ENCODE measurements around the gene RHOJ. TPM values are rescaled to one million over a fixed set of nuclear protein-coding genes. Genes with fewer than 3 reads are reported as not detected.
"Not testable (repeated sequence)": the region's sequence is repeated elsewhere in the genome, so short reads cannot be mapped to it uniquely, and the experiment has no call there.

RHOJ gene
- polyA plus RNA-seq, 3 donors: 19.9 to 21.0 (median 20.0) TPM

DNA sequence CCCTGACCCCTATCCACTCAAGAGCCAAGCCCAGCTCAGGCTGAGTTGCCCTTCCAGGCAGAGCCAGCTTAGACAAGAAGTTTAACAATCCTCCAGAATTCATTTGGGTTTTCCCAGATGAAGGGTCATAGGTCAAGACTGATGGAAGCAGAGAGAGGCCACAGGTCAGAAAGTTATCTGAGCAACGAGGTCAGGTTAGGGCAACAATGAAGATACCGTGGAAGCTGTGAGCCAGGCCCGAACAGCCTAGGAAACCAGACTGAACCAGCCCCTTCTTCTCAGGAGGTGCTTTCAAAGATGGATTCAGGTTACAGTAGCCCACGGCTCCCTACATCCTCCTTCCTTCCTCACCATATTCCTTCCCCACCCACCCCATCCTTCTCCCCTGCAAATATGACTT, 53.1 kb downstream of the RHOJ start:
- no peak for DNase-seq

DNA sequence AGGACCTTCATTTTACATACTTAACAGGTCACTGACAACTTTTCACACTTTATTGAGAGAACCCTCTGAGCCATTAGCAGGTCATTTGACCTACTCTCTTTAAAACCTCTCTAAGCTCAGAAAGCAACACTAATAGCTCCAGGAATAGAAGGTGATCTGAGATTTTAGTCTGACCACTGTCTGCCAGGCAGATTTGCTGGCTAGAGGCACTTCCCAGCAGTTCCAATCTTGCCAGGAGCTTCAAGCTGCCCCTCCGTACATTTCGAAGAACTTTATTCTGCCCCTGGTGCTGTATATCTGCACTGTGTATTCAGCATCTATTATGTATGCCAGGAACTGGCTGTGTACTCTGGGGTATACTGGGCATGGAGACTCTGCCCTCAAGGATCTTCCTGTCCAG, 58.2 kb downstream of the RHOJ start:
- no peak for DNase-seq

- no peak for DNase-seq
Measured at GRCh38 chr14:63266106-63266505, 61.9 kb downstream of the RHOJ start.

DNA sequence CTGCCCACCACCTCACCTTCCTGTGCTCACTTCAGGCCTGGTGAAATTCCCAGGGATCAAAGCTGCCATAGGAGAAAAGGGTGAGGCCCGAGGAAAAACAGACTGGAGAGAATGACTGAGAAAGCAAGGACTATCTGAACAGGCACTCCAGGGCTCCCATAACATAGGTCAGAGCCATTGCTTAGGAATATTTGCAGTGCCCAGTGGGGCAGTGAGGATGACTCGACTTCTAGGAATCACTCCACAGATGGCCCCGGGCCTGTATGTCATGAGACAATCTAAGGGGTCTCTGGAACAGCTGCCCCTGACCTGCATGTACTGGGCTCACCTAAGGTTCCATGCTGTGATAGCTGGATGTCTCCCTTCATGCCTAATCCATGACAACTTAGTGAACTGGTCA, 62.9 kb downstream of the RHOJ start:
- no peak for DNase-seq

DNA sequence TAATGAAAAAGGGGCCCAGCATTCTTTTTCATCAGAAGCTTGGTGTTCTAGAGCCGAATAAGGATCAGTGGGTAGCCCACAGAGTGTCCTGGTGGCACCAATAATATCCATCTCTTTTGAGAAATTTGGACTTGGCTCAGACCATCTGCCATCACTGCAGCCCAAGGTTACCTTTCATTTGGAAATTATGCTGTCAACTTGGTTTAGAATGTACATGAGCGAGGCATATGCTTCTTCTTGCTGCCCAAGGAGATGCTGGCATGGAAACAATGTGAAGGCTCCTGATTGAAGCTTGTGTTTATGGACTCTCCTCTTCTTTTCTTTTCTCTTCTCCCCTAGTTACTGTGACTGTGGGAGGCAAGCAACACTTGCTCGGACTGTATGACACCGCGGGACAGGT, 64.5 kb downstream of the RHOJ start:
- DNase-seq: no peak

GRCh38 chr14:63269561-63270225, 65.5 kb downstream of the RHOJ start:
- DNase-seq: no peak

GRCh38 chr14:63273129-63273528, 68.9 kb downstream of the RHOJ start:
- DNase-seq: no peak

DNA sequence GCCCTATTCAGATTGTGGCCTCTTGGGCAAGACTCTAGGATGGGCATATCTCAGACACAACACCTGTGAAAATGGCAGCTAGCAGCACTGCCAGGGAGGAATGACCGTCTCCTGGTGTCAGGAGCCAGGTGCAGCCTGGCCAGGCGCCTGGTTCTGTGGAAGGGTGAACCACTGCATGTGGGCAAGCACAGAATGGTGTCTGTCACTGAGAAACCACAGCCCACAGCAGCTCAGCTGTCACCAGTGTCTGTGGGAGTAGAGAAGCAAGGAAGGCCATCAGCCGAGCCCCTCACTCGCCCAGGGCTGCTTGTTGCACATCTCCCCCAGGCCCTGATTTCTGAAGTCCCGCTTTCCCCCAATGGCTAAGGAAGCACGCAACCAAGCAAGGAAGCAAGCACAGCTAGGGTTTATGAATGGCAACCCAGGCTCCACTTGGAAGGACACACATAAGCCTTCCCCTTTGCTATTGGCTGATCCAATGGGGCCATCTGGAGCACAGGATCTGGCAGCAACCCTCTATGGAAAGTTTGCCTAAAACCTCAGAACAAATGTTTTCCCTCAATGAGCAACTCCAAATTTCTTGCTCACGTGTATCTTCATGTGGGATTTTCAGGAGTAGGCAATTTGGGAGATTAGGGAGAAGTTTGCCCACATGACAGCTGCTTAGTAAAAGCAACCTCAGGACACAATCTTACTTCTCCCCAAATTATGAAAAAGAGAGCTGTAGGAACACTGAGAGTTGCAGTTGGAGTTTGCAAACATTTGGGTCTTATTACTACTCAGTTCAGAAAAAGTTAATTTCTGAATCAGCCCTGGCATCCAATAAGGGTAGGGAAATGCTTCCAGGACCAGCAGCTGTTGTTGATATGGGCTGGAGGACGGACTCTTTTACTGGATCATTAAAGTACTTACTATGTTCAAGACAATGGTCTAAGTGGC, 69.7 kb downstream of the RHOJ start:
- DNase-seq: no peak

DNA sequence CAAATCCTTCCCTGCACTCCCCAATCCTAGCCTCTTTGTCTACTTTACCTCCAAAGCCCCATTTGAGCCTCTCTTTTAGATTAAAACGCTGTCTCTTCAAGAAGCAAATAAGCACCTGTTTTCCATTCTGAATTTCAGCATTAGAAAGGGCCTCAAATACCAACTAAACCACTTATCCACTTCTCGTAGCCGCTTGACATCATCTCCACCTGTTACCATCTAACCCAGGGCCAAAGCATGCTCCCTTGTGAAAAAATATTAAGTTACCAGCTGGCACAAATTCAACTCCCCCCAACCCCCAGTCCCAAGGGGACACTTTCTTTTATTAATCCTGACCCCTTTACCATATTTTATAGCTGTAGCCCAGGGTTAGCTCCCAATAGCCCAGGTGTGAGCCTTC, 71.4 kb downstream of the RHOJ start:
- DNase-seq: no peak

- no peak for DNase-seq
Measured at GRCh38 chr14:63276016-63276415, 71.8 kb downstream of the RHOJ start.

DNA sequence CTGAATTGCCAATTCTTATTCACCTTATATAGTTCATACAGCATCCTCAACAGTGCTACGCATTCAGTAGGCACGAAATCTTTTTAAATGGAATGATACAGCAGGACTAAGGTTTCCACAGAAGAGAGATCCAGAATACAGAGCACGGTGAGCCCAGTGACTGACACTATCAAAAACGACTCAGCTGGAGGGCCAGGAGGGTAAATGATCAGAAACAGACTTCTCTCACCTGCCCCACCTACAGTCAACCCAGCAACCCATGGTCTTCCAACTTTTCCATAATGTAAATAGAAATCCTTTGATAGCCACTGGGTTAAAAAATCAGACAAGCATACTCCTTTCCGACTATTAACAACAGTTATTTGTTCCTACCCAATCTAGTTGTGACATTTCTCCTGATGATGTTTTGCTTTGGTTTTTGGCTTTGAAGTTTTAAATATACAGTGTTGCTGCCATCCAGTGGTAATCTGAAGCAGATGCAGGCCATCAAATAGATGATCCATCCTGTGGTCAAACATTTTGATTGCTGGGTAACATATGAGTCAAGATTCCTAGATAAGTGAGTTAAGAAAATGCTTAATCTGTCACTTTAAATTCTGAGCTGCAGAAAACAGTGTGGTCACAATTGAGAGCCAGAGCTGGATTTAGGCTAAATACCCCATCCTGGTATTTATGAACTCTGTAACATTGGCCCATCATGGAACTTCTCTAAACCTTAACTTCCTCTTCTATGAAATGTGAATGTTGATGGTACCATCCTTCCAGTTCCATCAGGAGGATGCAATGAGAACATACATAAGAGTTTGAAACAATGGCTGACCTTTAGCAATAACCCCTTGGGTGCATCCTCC, 72.5 kb downstream of the RHOJ start:
- DNase-seq: peak; percentile 38

GRCh38 chr14:63277591-63278183, 73.4 kb downstream of the RHOJ start:
- no peak for DNase-seq

- not testable (repeated sequence) for DNase-seq
Measured at GRCh38 chr14:63279933-63280332, 75.7 kb downstream of the RHOJ start.

DNA sequence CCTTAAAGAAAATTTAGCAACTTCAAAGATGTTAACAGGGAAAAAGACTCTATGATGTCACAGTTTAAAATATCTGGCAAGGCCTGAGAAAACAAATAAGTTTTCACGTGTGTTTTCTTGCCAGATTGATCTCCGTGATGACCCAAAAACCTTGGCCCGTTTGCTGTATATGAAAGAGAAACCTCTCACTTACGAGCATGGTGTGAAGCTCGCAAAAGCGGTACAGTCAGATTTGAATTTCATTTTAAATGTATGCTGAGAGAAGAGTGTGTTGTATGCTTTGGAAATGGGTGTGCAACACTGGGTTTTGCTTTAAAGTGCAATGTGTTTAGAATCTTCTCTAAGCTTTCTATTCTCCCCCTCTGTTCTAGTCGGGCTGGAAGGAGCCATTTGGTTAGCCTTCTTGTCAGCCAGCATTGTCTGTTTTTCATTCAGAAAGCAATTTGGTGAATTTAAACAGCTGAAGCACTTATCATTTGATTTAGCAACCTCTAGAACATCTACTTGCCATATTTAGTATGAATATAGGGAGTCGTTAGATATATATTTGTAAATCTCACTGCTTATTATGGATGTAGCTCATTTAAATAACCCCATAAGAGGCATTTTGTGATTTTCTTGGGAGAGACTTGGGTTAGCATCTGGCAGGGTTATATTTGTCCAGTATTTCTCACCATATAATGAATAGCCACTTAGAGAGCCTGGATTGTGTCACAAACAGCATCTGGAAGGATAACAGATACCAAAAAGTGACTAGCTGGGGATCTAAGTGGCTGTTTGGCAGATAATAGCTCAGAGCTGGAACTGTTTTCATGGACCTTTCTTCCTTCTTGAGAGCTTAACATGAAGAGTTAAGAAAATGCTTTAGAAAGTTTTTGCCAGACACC, 79.0 kb downstream of the RHOJ start:
- DNase-seq: no peak

DNA sequence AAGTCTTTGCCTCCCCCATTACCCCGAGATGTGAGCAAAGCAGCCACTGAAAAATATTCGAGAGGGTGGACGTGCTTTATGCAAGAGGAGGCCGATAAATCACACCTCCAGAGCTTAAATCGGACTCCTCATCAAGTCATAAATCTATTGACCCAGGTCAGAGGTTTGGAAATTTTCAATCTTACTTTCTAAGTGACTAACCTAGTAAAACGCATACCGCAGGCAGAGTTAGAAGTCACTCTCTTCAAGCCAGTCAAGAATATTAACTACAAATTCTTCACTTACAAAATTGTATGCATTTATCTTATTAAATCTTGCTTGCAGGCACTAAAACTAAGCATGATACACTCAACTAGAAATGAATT, 79.6 kb downstream of the RHOJ start:
- no peak for DNase-seq

GRCh38 chr14:63286071-63286470, 81.8 kb downstream of the RHOJ start:
- no peak for DNase-seq

DNA sequence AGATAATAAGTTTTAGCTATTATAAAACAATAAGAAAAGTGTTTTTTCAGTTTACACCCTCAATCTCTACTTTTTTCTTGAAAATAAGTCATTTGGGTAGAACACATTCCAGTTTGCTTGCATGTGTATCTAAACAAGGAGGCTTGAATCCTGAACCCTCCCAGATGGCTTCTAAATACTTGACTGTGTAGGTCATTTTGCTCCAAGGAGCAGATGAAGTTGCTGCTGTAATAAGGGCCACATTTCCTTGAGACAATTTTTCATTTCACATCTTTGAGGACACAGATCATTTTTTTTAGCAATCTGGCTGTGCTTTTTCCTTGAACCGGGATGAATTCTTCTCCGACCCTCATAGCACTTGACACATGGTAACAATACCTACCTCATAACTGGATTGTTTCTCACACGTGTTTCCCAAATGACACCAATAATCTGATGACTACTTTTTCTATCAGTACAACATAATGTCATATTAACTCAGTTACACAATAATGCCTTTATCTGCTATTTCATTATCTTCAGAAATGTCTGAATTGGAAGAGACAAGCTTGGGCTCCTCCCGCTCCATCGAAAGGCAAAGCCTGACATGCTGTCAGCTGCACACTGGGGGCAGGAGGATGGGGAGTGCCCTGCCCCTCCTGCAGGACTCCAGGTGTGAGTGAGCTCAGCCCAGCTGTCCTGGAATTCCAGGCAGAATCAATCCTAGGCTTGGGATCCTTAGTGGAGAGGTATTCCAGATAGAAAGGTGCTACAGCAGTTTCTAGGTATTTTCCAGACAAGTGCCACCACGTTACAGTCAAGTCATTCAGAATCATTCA, 83.6 kb downstream of the RHOJ start:
- no peak for DNase-seq

- DNase-seq: no peak
Measured at GRCh38 chr14:63288853-63289252, 84.6 kb downstream of the RHOJ start.

GRCh38 chr14:63290741-63291430, 86.6 kb downstream of the RHOJ start:
- DNase-seq: no peak
